ENCODE results near the gene EP400. TPM values are rescaled to one million over a fixed set of nuclear protein-coding genes. Genes with fewer than 3 reads are reported as not detected.

EP400 gene
- polyA plus RNA-seq, 4 donors = 8.6 to 28.9 (median 12.8) TPM

GRCh38 chr12:132004946-132005345 is 55.2 kb downstream of the EP400 start:
- no peaks in the 10 kb centered on the region for H3K27me3 ChIP-seq (ENCODE audit: control insufficient read depth in 3 of 3, insufficient read depth in 3 of 3, low read length in 3 of 3)
- FAIRE-seq (no peak), DNase-seq (no peak)
- H3K27ac ChIP-seq (ENCODE audit: low read depth in 1 of 3, low read length in 2 of 3) = no peak overlapping the region
- no peaks in the 10 kb centered on the region for H3K9me3 ChIP-seq (ENCODE audit: control insufficient read depth in 2 of 2, insufficient read depth in 1 of 2, low read depth in 1 of 2, low read length in 1 of 2)
- peaks cover 9 to 34% (median 15%) of the 10 kb centered on the region in 3 donors for H3K36me3 ChIP-seq (ENCODE audit: control insufficient read depth in 3 of 3, insufficient read depth in 2 of 3, low read depth in 1 of 3, low read length in 3 of 3)
- H3K4me3 ChIP-seq (ENCODE audit: low read depth in 1 of 3, low read length in 3 of 3) = no peak overlapping the region
- 96 to 97% (median 96%) methylated on average over 10 of the region's 10 CpGs for WGBS, 3 donors
- no peaks in the 10 kb centered on the region for H3K4me1 ChIP-seq (ENCODE audit: control insufficient read depth in 3 of 3, insufficient read depth in 2 of 3, low read depth in 1 of 3, low read length in 2 of 3)

DNA sequence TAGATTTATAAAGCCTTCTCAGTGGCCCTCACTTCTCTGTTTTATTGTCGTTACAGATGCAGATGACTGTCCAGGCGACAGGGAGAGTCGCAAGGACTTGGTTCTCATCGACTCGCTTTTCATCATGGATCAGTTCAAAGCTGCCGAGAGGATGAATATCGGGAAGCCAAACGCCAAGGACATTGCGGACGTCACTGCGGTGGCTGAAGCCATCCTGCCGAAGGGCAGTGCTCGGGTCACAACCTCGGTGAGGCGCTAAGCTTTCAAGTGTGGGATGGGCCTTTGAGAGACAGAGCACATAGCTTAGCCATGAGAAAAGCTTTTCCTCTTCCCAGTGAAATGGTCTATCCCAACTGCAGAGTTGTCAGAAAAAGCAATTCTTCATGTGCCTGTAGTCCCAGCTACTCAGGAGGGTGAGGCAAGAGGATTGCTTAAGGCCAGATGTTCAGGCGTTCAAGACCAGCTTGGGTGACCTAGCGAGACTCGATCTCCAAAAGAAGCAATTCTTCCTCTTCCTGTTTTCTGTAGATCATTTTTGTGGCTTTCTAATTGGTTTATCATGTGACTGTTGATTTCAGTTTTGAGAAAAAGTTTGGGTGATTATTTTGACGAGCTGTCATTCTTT is 56.4 kb downstream of the EP400 start:
- Histone ChIP-seq H3K27me3 (ENCODE audit: control insufficient read depth in 3 of 3, insufficient read depth in 3 of 3, low read length in 3 of 3) (no peaks in the 10 kb centered on the region), H3K4me3 (ENCODE audit: low read depth in 1 of 3, low read length in 3 of 3) (no peak overlapping the region), H3K27ac (ENCODE audit: low read depth in 1 of 3, low read length in 2 of 3) (no peak overlapping the region), H3K9me3 (ENCODE audit: control insufficient read depth in 2 of 2, insufficient read depth in 1 of 2, low read depth in 1 of 2, low read length in 1 of 2) (no peaks in the 10 kb centered on the region), H3K36me3 (ENCODE audit: control insufficient read depth in 3 of 3, insufficient read depth in 2 of 3, low read depth in 1 of 3, low read length in 3 of 3) (peaks cover 12 to 38% (median 18%) of the 10 kb centered on the region in 3 donors), H3K4me1 (ENCODE audit: control insufficient read depth in 3 of 3, insufficient read depth in 2 of 3, low read depth in 1 of 3, low read length in 2 of 3) (no peaks in the 10 kb centered on the region)
- FAIRE-seq = no peak
- WGBS, 3 donors = 93 to 97% (median 97%) methylated on average over 19 of the region's 19 CpGs
- DNase-seq = no peak

GRCh38 chr12:132007041-132007440 is 57.3 kb downstream of the EP400 start:
- H3K4me1 ChIP-seq (ENCODE audit: control insufficient read depth in 3 of 3, insufficient read depth in 2 of 3, low read depth in 1 of 3, low read length in 2 of 3) = no peaks in the 10 kb centered on the region
- 89 to 93% (median 90%) methylated on average over 6 of the region's 6 CpGs for WGBS, 3 donors
- no peak overlapping the region for H3K4me3 ChIP-seq (ENCODE audit: low read depth in 1 of 3, low read length in 3 of 3)
- H3K36me3 ChIP-seq (ENCODE audit: control insufficient read depth in 3 of 3, insufficient read depth in 2 of 3, low read depth in 1 of 3, low read length in 3 of 3) = peaks cover 14 to 44% (median 21%) of the 10 kb centered on the region in 3 donors
- DNase-seq (no peak), FAIRE-seq (no peak)
- H3K9me3 ChIP-seq (ENCODE audit: control insufficient read depth in 2 of 2, insufficient read depth in 1 of 2, low read depth in 1 of 2, low read length in 1 of 2) = no peaks in the 10 kb centered on the region
- H3K27ac ChIP-seq (ENCODE audit: low read depth in 1 of 3, low read length in 2 of 3) = no peak overlapping the region
- no peaks in the 10 kb centered on the region for H3K27me3 ChIP-seq (ENCODE audit: control insufficient read depth in 3 of 3, insufficient read depth in 3 of 3, low read length in 3 of 3)

GRCh38 chr12:132009336-132009859 is 59.7 kb downstream of the EP400 start:
- FAIRE-seq = no peak
- no peaks in the 10 kb centered on the region for H3K4me1 ChIP-seq (ENCODE audit: control insufficient read depth in 3 of 3, insufficient read depth in 2 of 3, low read depth in 1 of 3, low read length in 2 of 3)
- no peak overlapping the region for H3K4me3 ChIP-seq (ENCODE audit: low read depth in 1 of 3, low read length in 3 of 3)
- H3K36me3 ChIP-seq (ENCODE audit: control insufficient read depth in 3 of 3, insufficient read depth in 2 of 3, low read depth in 1 of 3, low read length in 3 of 3) = peaks cover 17 to 59% (median 26%) of the 10 kb centered on the region in 3 donors
- 95 to 100% (median 96%) methylated on average over 5 of the region's 5 CpGs for WGBS, 3 donors
- DNase-seq = no peak
- H3K9me3 ChIP-seq (ENCODE audit: control insufficient read depth in 2 of 2, insufficient read depth in 1 of 2, low read depth in 1 of 2, low read length in 1 of 2) = no peaks in the 10 kb centered on the region
- no peaks in the 10 kb centered on the region for H3K27me3 ChIP-seq (ENCODE audit: control insufficient read depth in 3 of 3, insufficient read depth in 3 of 3, low read length in 3 of 3)
- no peak overlapping the region for H3K27ac ChIP-seq (ENCODE audit: low read depth in 1 of 3, low read length in 2 of 3)

DNA sequence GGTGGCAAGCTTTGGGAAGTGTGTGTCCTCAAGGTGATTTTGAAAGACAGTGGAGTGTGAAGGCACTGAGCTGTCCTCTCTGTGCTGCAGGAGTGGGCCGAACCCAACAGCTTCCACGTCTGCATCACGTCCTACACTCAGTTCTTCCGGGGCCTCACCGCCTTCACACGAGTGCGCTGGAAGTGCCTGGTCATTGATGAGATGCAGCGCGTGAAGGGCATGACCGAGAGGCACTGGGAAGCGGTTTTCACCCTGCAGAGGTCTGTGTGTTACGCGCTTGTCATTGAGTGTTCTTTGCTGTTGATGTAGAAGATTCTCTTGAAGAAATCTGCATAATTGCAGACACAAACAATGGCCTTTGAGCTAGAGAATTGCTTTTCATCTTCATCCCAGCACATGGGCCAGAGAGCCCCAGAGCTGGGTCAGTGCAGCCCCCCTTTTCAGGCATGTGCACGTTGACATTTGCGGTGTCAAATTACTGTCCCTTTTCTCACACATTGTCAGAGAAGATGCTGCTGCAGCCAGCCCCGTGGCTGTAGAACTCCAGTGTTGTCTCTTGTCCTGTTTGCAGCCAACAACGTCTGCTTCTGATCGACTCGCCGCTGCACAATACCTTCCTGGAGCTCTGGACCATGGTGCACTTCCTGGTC is 63.3 kb downstream of the EP400 start:
- WGBS, 3 donors = 88 to 92% (median 91%) methylated on average over 20 of the region's 20 CpGs
- no peak for DNase-seq
- peaks cover 17 to 73% (median 23%) of the 10 kb centered on the region in 3 donors for H3K36me3 ChIP-seq (ENCODE audit: control insufficient read depth in 3 of 3, insufficient read depth in 2 of 3, low read depth in 1 of 3, low read length in 3 of 3)
- no peaks in the 10 kb centered on the region for H3K4me1 ChIP-seq (ENCODE audit: control insufficient read depth in 3 of 3, insufficient read depth in 2 of 3, low read depth in 1 of 3, low read length in 2 of 3)
- H3K4me3 ChIP-seq (ENCODE audit: low read depth in 1 of 3, low read length in 3 of 3) = no peak overlapping the region
- no peak overlapping the region for H3K27ac ChIP-seq (ENCODE audit: low read depth in 1 of 3, low read length in 2 of 3)
- no peaks in the 10 kb centered on the region for H3K27me3 ChIP-seq (ENCODE audit: control insufficient read depth in 3 of 3, insufficient read depth in 3 of 3, low read length in 3 of 3)
- FAIRE-seq = no peak
- H3K9me3 ChIP-seq (ENCODE audit: control insufficient read depth in 2 of 2, insufficient read depth in 1 of 2, low read depth in 1 of 2, low read length in 1 of 2) = no peaks in the 10 kb centered on the region

DNA sequence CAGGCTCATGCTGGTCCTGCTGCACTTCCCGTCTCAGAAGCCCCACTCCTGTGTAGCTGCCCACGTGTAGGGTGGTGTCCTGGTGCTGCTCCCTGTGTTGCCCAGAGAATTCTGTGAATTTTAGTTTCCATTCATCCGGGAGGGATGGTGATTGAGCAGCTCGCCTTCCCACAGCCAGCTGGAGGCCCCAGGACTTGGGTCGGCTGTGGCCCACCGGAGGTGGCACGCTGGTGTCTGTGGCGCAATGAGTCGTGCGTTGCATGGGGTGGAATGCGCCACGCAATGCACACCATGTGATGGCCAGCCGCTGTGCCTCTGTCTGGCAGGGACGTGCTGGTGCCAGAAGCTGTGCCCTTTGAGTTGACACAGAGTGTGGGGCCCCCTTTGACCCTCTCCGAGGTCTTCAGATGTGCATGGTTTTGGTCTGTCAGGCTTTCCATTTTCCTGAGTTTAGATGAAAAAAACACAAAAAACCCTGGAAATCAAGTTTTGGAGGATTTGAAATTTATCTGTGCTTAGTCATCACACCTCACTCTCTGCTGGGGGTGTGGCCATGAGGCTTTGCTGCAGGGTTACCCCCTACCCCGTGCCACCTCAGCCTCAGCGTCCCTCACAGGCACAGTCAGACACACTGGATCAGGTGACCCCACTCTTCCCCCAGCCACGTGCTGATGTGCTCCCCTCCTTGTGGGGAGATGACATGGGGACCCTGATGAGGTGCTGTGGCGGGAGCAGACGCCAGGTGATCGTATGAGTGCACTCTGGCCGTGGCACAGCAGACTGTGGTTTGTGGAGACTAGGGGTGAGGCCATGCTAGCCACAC is 64.6 kb downstream of the EP400 start:
- WGBS, 3 donors = 92 to 94% (median 93%) methylated on average over 22 of the region's 22 CpGs
- Histone ChIP-seq H3K4me3 (ENCODE audit: low read depth in 1 of 3, low read length in 3 of 3) (no peak overlapping the region), H3K36me3 (ENCODE audit: control insufficient read depth in 3 of 3, insufficient read depth in 2 of 3, low read depth in 1 of 3, low read length in 3 of 3) (peaks cover 22 to 80% (median 29%) of the 10 kb centered on the region in 3 donors), H3K27me3 (ENCODE audit: control insufficient read depth in 3 of 3, insufficient read depth in 3 of 3, low read length in 3 of 3) (no peaks in the 10 kb centered on the region), H3K9me3 (ENCODE audit: control insufficient read depth in 2 of 2, insufficient read depth in 1 of 2, low read depth in 1 of 2, low read length in 1 of 2) (no peaks in the 10 kb centered on the region), H3K27ac (ENCODE audit: low read depth in 1 of 3, low read length in 2 of 3) (no peak overlapping the region), H3K4me1 (ENCODE audit: control insufficient read depth in 3 of 3, insufficient read depth in 2 of 3, low read depth in 1 of 3, low read length in 2 of 3) (no peaks in the 10 kb centered on the region)
- FAIRE-seq (no peak), DNase-seq (no peak)

DNA sequence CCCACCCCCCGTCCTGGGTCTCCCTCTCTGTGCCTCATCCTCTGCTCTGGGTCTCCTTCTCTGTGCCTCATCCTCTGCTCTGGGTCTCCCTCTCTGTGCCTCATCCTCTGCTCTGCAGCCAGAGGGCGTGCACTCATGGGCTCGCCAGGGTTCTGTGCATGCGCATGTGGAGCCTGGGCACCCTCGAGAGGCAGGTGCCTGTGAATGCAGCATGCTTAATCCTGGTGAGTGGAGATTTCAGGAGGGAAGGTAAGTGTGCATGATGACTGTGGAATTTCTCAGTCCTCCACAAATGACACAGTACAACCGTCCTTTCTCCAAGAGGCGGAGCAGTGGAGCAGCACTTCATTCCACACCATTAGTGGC is 65.2 kb downstream of the EP400 start:
- DNase-seq (no peak), FAIRE-seq (no peak)
- Histone ChIP-seq H3K27me3 (ENCODE audit: control insufficient read depth in 3 of 3, insufficient read depth in 3 of 3, low read length in 3 of 3) (no peaks in the 10 kb centered on the region), H3K27ac (ENCODE audit: low read depth in 1 of 3, low read length in 2 of 3) (no peak overlapping the region), H3K4me3 (ENCODE audit: low read depth in 1 of 3, low read length in 3 of 3) (no peak overlapping the region), H3K36me3 (ENCODE audit: control insufficient read depth in 3 of 3, insufficient read depth in 2 of 3, low read depth in 1 of 3, low read length in 3 of 3) (peaks cover 23 to 83% (median 32%) of the 10 kb centered on the region in 3 donors), H3K9me3 (ENCODE audit: control insufficient read depth in 2 of 2, insufficient read depth in 1 of 2, low read depth in 1 of 2, low read length in 1 of 2) (no peaks in the 10 kb centered on the region), H3K4me1 (ENCODE audit: control insufficient read depth in 3 of 3, insufficient read depth in 2 of 3, low read depth in 1 of 3, low read length in 2 of 3) (no peaks in the 10 kb centered on the region)
- 92 to 95% (median 93%) methylated on average over 7 of the region's 7 CpGs for WGBS, 3 donors

DNA sequence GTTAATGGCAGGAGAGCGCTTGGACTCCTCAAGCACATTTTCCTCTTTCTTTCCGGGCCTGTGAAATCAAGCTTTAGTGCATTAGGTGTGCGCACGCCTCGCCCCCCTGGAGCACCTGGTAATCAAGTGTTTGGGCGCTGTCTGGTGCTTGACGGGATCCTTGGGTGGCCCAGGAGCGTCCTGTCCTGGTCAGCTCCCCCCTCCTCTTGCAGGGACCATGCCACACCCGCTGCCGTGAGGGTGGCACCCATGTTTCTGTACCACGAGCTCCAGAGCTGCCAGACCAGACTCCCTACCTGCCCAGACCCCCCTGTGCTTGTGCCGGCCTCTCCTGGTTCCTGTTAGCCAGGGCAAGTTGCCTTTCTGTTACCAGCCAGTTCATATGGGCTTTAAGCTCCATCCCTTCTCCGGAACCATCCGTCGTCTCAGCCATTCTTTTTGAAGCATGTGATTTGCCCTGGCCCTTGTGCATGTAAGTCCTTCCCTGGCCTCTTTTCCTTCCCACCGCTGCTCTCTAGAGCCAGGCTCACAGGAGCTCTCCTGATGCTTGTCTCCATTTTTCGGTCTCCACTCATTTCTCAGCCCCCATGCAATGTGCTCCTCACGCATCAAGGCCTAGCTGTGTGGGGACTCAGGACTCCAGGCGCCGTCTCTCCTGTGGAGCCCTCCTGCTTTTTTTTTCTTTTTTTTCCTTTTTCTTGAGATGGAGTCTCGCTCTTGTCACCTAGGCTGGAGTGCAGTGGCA is 66.1 kb downstream of the EP400 start:
- Histone ChIP-seq H3K27ac (ENCODE audit: low read depth in 1 of 3, low read length in 2 of 3) (no peak overlapping the region), H3K27me3 (ENCODE audit: control insufficient read depth in 3 of 3, insufficient read depth in 3 of 3, low read length in 3 of 3) (no peaks in the 10 kb centered on the region), H3K36me3 (ENCODE audit: control insufficient read depth in 3 of 3, insufficient read depth in 2 of 3, low read depth in 1 of 3, low read length in 3 of 3) (peaks cover 23 to 88% (median 38%) of the 10 kb centered on the region in 3 donors), H3K4me3 (ENCODE audit: low read depth in 1 of 3, low read length in 3 of 3) (no peak overlapping the region), H3K9me3 (ENCODE audit: control insufficient read depth in 2 of 2, insufficient read depth in 1 of 2, low read depth in 1 of 2, low read length in 1 of 2) (no peaks in the 10 kb centered on the region), H3K4me1 (ENCODE audit: control insufficient read depth in 3 of 3, insufficient read depth in 2 of 3, low read depth in 1 of 3, low read length in 2 of 3) (no peaks in the 10 kb centered on the region)
- DNase-seq = no peak
- no peak for FAIRE-seq
- WGBS, 3 donors = 92 to 97% (median 96%) methylated on average over 19 to 21 of the region's 21 CpGs

All from small intestine (tissue), 7 donors.